Coronary artery (tissue), 2 donors: ENCODE data around the gene CAMTA1.

Experiments
- DNase-seq: peaks from one replicate; pipeline ENCODE4 v3.0.0-alpha.2; 2017; ENCODE audit warnings: low spot score
- H3K27ac ChIP-seq, 2 donors: fragments of 200-600 bp; sonication (generic); one replicate each; pipeline ENCODE4 v1.5.1; 2016 to 2019
- H3K4me3 ChIP-seq: fragments of 200-600 bp; sonication (generic); 2 replicates; pipeline ENCODE4 v1.5.1; 2016; ENCODE audit warnings: mild to moderate bottlenecking, moderate library complexity
- CTCF ChIP-seq: fragments of 200-600 bp; sonication (generic); IDR thresholded peaks from one replicate; pipeline ENCODE4 v1.5.1; 2019; ENCODE audit warnings: antibody characterized with exemption

CAMTA1 gene

DNA sequence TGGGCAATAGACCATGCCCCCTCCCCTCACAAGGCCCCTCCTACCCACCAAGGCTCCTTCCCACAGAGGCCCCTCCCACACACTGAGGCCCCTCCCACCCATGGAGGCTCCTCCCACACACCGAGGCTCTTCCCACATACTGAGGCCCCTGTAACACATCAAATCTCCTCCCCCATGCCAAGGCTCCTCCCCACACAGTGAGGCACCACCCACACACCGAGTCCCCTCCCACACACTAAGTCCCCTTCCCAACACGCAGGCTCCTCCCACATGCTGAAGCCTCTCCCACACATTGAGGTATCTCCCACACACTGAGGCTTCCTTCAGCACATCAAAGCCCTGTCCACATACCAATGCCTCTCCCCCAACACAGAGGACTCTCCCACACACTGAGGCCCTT is 391.8 kb downstream of the CAMTA1 start:
- no peak overlapping the region for H3K4me3 ChIP-seq
- H3K27ac ChIP-seq: no peak overlapping the region
- no peak for DNase-seq
- TF ChIP-seq CTCF: no peak

- no peak for DNase-seq
- no peak overlapping the region for H3K27ac ChIP-seq
Measured at GRCh38 chr1:7177438-7178146, 392.3 kb downstream of the CAMTA1 start.

DNA sequence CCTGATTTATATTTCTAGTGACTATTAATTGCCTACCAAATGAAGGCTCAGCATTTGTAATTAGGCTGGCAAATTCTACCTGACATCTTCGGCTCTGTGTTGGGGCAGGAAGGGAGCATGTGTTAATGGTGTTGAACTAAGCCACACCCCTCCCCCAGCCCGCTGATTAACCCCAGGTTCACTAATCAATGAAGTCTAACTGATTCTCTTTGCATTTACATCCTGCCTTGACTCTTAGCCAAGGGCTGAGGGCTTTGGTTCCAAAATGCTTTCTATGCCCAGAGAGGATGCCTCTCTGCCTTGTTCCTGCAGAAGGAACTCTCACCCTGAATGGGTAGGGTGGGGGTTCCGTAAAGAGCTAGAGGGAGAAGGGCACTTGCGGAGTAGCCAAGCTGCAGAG is 393.1 kb downstream of the CAMTA1 start:
- no peak for DNase-seq
- no peak for TF ChIP-seq CTCF
- Histone ChIP-seq H3K4me3 (no peak overlapping the region), H3K27ac (no peak overlapping the region)

More at GRCh38 chr1:7177438-7178146, 392.3 kb downstream of the CAMTA1 start:
- no peak for TF ChIP-seq CTCF
- no peak overlapping the region for H3K4me3 ChIP-seq

DNA sequence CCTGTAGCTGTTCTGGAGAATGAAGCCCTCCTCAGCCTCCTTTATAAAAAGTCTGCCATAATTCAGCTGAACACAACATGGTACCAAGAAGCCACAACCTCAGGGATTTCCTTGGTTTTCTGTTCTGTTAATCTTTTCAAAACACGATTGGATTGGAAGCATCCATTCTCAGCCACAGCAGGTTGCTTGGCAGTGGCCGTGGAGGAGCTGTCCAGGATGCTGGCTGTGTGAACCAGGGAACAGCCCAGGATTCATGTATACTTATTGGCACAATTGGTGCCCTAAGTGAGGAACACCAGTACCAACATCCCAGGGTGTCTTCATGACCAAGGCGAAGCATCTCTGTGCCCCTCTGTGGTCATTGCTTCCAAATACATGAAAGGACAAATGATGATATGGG is 393.5 kb downstream of the CAMTA1 start:
- DNase-seq: no peak
- TF ChIP-seq CTCF: no peak
- Histone ChIP-seq H3K4me3 (no peak overlapping the region), H3K27ac (no peak overlapping the region)

- TF ChIP-seq CTCF: no peak
- Histone ChIP-seq H3K27ac (no peak overlapping the region), H3K4me3 (no peak overlapping the region)
- no peak for DNase-seq
Measured at GRCh38 chr1:7185721-7186120, 400.5 kb downstream of the CAMTA1 start.

DNA sequence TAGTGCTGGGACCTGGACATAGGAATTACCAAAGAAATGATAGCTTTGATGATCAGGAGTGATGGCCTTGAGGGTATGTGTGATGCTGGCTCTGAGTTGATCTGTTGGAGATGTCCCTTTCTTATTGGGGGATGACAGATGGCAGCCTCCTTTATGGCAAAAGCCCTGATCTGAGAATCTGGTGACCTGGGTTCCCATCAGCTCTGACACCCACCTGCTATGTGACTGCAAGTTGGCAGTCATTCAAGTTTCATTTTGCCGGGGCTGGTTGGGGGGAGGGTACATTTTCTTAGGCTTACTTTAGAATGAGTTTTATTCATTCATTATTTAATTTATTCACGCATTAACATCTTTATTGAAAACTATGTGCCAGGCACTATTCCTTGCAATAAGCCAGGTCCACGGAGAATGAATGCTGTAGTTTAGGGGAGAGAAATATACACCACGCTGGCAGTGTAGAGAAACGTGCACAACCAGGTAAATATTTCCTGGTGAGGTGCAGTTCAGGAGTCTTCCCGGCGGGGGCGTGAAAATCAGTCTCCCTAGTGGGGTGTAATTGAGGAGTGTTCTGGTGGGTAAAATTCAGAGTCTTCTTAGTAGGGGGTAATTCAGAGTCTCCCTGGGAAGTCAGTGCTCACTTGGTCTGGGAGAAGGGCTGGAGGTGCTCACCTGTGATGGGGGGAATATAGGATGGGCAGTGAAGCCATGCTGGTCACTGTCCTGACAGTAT is 401.3 kb downstream of the CAMTA1 start:
- TF ChIP-seq CTCF: no peak
- Histone ChIP-seq H3K27ac (no peak overlapping the region), H3K4me3 (no peak overlapping the region)
- DNase-seq: no peak

- no peak for TF ChIP-seq CTCF
- no peak for DNase-seq
- Histone ChIP-seq H3K4me3 (no peak overlapping the region), H3K27ac (no peak overlapping the region)
Measured at GRCh38 chr1:7187112-7187493, 401.8 kb downstream of the CAMTA1 start.
